Measurements from ENCODE around the gene SCN4A.

The SCN4A gene

GRCh38 chr17:63954402-63955063, 18.2 kb downstream of the SCN4A start:
- no peak for DNase-seq

GRCh38 chr17:63950940-63951907, 21.5 kb downstream of the SCN4A start:
- no peak for DNase-seq

- DNase-seq, result no peak
Measured at GRCh38 chr17:63949576-63950250, 23.0 kb downstream of the SCN4A start.

- DNase-seq, result no peak
Measured at GRCh38 chr17:63948521-63948920, 24.2 kb downstream of the SCN4A start.

- DNase-seq, result no peak
Measured at GRCh38 chr17:63947711-63948330, 24.9 kb downstream of the SCN4A start.

GRCh38 chr17:63946440-63947363, 26.0 kb downstream of the SCN4A start:
- DNase-seq, result no peak

GRCh38 chr17:63945784-63946439, 26.8 kb downstream of the SCN4A start:
- no peak for DNase-seq

GRCh38 chr17:63944736-63945499, 27.8 kb downstream of the SCN4A start:
- DNase-seq, result no peak

- no peak for DNase-seq
Measured at GRCh38 chr17:63943745-63944144, 29.0 kb downstream of the SCN4A start.

- no peak for DNase-seq
Measured at GRCh38 chr17:63942309-63942985, 30.3 kb downstream of the SCN4A start.

GRCh38 chr17:63941751-63942150, 31.0 kb downstream of the SCN4A start:
- no peak for DNase-seq

- DNase-seq, result no peak
Measured at GRCh38 chr17:63941162-63941561, 31.6 kb downstream of the SCN4A start.

- no peak for DNase-seq
Measured at GRCh38 chr17:63940584-63940983, 32.1 kb downstream of the SCN4A start.

GRCh38 chr17:63939884-63940283, 32.8 kb downstream of the SCN4A start:
- DNase-seq, result no peak

- DNase-seq, result no peak
Measured at GRCh38 chr17:63939401-63939800, 33.3 kb downstream of the SCN4A start.

GRCh38 chr17:63937920-63938319, 34.8 kb downstream of the SCN4A start:
- no peak for DNase-seq

GRCh38 chr17:63937319-63937718, 35.4 kb downstream of the SCN4A start:
- DNase-seq, result no peak

- DNase-seq, result no peak
Measured at GRCh38 chr17:63934183-63935112, 38.3 kb downstream of the SCN4A start.

- no peak for DNase-seq
Measured at GRCh38 chr17:63933598-63933997, 39.1 kb downstream of the SCN4A start.

Data from NCI-H524 treated with DMSO at 0.1 percent for 48 hours (cell line).